ENCODE results near the gene IL2RA. TPM values are rescaled to one million over a fixed set of nuclear protein-coding genes. Genes with fewer than 3 reads are reported as not detected.
"Not testable (repeated sequence)": the region's sequence is repeated elsewhere in the genome, so short reads cannot be mapped to it uniquely, and the experiment has no call there.

Gene IL2RA
- total RNA-seq, 2 donors from 2014 or later, result not detected

- no peaks in the 10 kb centered on the region for H3K36me3 ChIP-seq (ENCODE audit: control insufficient read depth, insufficient read depth, low read length)
- no peaks in the 10 kb centered on the region for H3K4me1 ChIP-seq (ENCODE audit: control insufficient read depth, insufficient read depth, low read length)
- H3K4me3 ChIP-seq (ENCODE audit: low read length), result no peak overlapping the region
- H3K27ac Mint-ChIP-seq, result no peak overlapping the region
- no peaks in the 10 kb centered on the region for H3K9me3 ChIP-seq (ENCODE audit: control insufficient read depth, low read length)
- no peak overlapping the region for H3K4me3 Mint-ChIP-seq
- H3K9me3 Mint-ChIP-seq, result no peaks in the 10 kb centered on the region
- no peaks in the 10 kb centered on the region for H3K4me1 Mint-ChIP-seq
- no peaks in the 10 kb centered on the region for H3K27me3 ChIP-seq (ENCODE audit: control insufficient read depth, insufficient read depth, low read length, poor library complexity, severe bottlenecking)
- H3K36me3 Mint-ChIP-seq (ENCODE audit: low read depth), result no peaks in the 10 kb centered on the region
- 93 to 96% methylated on average over 2 to 3 of the region's 3 CpGs for WGBS, 2 experiments (ENCODE audit: insufficient coverage in 1 of 2, insufficient read length in 1 of 2)
- no peak overlapping the region for H3K27ac ChIP-seq (ENCODE audit: low read depth, low read length)
- no peak overlapping the region for H3K9ac ChIP-seq (ENCODE audit: extremely low read depth, low read length, poor library complexity, severe bottlenecking)
- peak; percentile 17 for DNase-seq
- TF ChIP-seq CTCF (conservative IDR thresholded peaks at IDR 0.05), result no peak
- H3K27me3 Mint-ChIP-seq (ENCODE audit: insufficient read depth), result no peaks in the 10 kb centered on the region
Measured at GRCh38 chr10:6065406-6065805, 3.2 kb upstream of the IL2RA start.

- H3K36me3 ChIP-seq (ENCODE audit: control insufficient read depth, insufficient read depth, low read length); H3K9ac ChIP-seq (ENCODE audit: extremely low read depth, low read length, poor library complexity, severe bottlenecking); H3K9me3 Mint-ChIP-seq; H3K27me3 Mint-ChIP-seq (ENCODE audit: insufficient read depth); H3K4me1 ChIP-seq (ENCODE audit: control insufficient read depth, insufficient read depth, low read length); H3K27ac ChIP-seq (ENCODE audit: low read depth, low read length); H3K4me3 ChIP-seq (ENCODE audit: low read length); H3K4me3 Mint-ChIP-seq; H3K27ac Mint-ChIP-seq; H3K9me3 ChIP-seq (ENCODE audit: control insufficient read depth, low read length); H3K27me3 ChIP-seq (ENCODE audit: control insufficient read depth, insufficient read depth, low read length, poor library complexity, severe bottlenecking); DNase-seq; H3K36me3 Mint-ChIP-seq (ENCODE audit: low read depth); H3K4me1 Mint-ChIP-seq: not testable (repeated sequence)
- WGBS, 2 experiments (ENCODE audit: insufficient coverage in 1 of 2, insufficient read length in 1 of 2), result 92 to 94% methylated on average over 1 to 3 of the region's 3 CpGs
Measured at GRCh38 chr10:6064726-6065125, 2.6 kb upstream of the IL2RA start.

- 92 to 93% methylated on average over 6 to 7 of the region's 7 CpGs for WGBS, 2 experiments (ENCODE audit: insufficient coverage in 1 of 2, insufficient read length in 1 of 2)
- DNase-seq, result peak; percentile 17
- Mint-ChIP-seq H3K4me1 (no peaks in the 10 kb centered on the region), H3K27me3 (ENCODE audit: insufficient read depth) (no peaks in the 10 kb centered on the region), H3K27ac (no peak overlapping the region), H3K36me3 (ENCODE audit: low read depth) (no peaks in the 10 kb centered on the region), H3K4me3 (no peak overlapping the region), H3K9me3 (no peaks in the 10 kb centered on the region)
- Histone ChIP-seq H3K9ac (ENCODE audit: extremely low read depth, low read length, poor library complexity, severe bottlenecking) (no peak overlapping the region), H3K4me3 (ENCODE audit: low read length) (no peak overlapping the region), H3K9me3 (ENCODE audit: control insufficient read depth, low read length) (no peaks in the 10 kb centered on the region), H3K27me3 (ENCODE audit: control insufficient read depth, insufficient read depth, low read length, poor library complexity, severe bottlenecking) (peaks cover 6% of the 10 kb centered on the region), H3K36me3 (ENCODE audit: control insufficient read depth, insufficient read depth, low read length) (no peaks in the 10 kb centered on the region), H3K4me1 (ENCODE audit: control insufficient read depth, insufficient read depth, low read length) (no peaks in the 10 kb centered on the region), H3K27ac (ENCODE audit: low read depth, low read length) (no peak overlapping the region)
- TF ChIP-seq CTCF (conservative IDR thresholded peaks at IDR 0.05), result no peak
Measured at GRCh38 chr10:6064119-6064518, 2.0 kb upstream of the IL2RA start.

GRCh38 chr10:6061056-6061455 is 1.1 kb downstream of the IL2RA start:
- Mint-ChIP-seq H3K36me3 (ENCODE audit: low read depth) (no peaks in the 10 kb centered on the region), H3K4me1 (no peaks in the 10 kb centered on the region), H3K27me3 (ENCODE audit: insufficient read depth) (peaks cover 5% of the 10 kb centered on the region), H3K9me3 (no peaks in the 10 kb centered on the region), H3K27ac (no peak overlapping the region), H3K4me3 (no peak overlapping the region)
- DNase-seq, result peak; percentile 13
- no peak overlapping the region for H3K27ac ChIP-seq (ENCODE audit: low read depth, low read length)
- no peak overlapping the region for H3K9ac ChIP-seq (ENCODE audit: extremely low read depth, low read length, poor library complexity, severe bottlenecking)
- no peak for TF ChIP-seq CTCF (conservative IDR thresholded peaks at IDR 0.05)
- 92 to 93% methylated on average over 5 to 7 of the region's 8 CpGs for WGBS, 2 experiments (ENCODE audit: insufficient coverage in 1 of 2, insufficient read length in 1 of 2)
- no peaks in the 10 kb centered on the region for H3K4me1 ChIP-seq (ENCODE audit: control insufficient read depth, insufficient read depth, low read length)
- H3K4me3 ChIP-seq (ENCODE audit: low read length), result no peak overlapping the region
- H3K9me3 ChIP-seq (ENCODE audit: control insufficient read depth, low read length), result no peaks in the 10 kb centered on the region
- no peaks in the 10 kb centered on the region for H3K36me3 ChIP-seq (ENCODE audit: control insufficient read depth, insufficient read depth, low read length)
- peaks cover 20% of the 10 kb centered on the region for H3K27me3 ChIP-seq (ENCODE audit: control insufficient read depth, insufficient read depth, low read length, poor library complexity, severe bottlenecking)

All from endodermal cell (in vitro differentiated cells).